ENCODE measurements around the gene CPS1. TPM values are rescaled to one million over a fixed set of nuclear protein-coding genes. Genes with fewer than 3 reads are reported as not detected.

Gene CPS1
- total and polyA plus RNA-seq, 2 of the 8 experiments (the other 6 are each of a cell fraction or from before 2014, with no cell fraction given), result 7.9 to 15.7 TPM

DNA sequence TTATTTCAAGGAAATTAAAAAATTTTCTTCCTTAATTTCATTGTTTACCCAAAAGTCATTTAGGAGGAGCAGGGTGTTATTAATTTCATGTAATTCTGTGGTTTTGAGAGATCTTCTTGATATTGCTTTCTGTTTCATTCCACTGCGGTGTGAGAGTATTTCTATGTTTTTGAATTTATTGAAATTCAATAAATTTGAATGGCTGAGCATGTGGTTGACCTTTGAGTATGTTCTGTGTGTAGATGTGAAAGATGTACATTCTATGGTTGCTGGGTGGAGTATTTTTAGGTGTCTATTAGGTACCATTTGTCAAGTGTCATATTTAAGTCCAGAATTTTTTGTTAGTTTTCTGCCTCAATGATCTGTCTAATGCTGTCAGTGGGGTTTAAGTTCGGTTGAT, 40.5 kb upstream of the CPS1 start:
- Histone ChIP-seq H3K4me2 (ENCODE audit: insufficient read depth in 1 of 2, low read depth in 2 of 2, low read length in 2 of 2) (no peak overlapping the region), H3K14ac (ENCODE audit: insufficient read length) (no peak overlapping the region), H3K27ac (ENCODE audit: low read depth, low read length) (no peak overlapping the region), H3K9me3 (ENCODE audit: insufficient read depth in 2 of 2, low read depth in 1 of 2, low read length in 1 of 2) (no peaks in the 10 kb centered on the region), H3K79me2 (ENCODE audit: control insufficient read depth in 1 of 2, insufficient read depth in 2 of 2, low read length in 2 of 2) (no peaks in the 10 kb centered on the region), H3K23ac (ENCODE audit: insufficient read length) (no peak overlapping the region), H2AFZ (ENCODE audit: low read length) (no peak overlapping the region), H3K4me3 (ENCODE audit: extremely low read depth in 1 of 4, insufficient read depth in 2 of 4, low read depth in 3 of 4, low read length in 4 of 4) (no peak overlapping the region), H4K5ac (ENCODE audit: insufficient read length, low read depth, low read length) (no peak overlapping the region), H3K36me3 (ENCODE audit: control insufficient read depth in 2 of 4, insufficient read depth in 4 of 4, low read length in 3 of 4) (no peaks in the 10 kb centered on the region), H3K79me1 (ENCODE audit: low read depth, low read length) (no peaks in the 10 kb centered on the region), H2BK5ac (ENCODE audit: low read depth, low read length) (no peak overlapping the region), H4K91ac (replicated peaks; ENCODE audit: insufficient read length, low read length) (no peak overlapping the region), H4K8ac (ENCODE audit: extremely low read depth, insufficient read depth, low read length) (no peak overlapping the region), H3K4me1 (replicated peaks in 1 of 4; ENCODE audit: control insufficient read depth in 3 of 4, insufficient read depth in 4 of 4, low read length in 3 of 4) (no peaks in the 10 kb centered on the region), H3K56ac (replicated peaks; ENCODE audit: insufficient read length, low read depth, low read length) (no peak overlapping the region), H2BK20ac (ENCODE audit: low read length) (no peak overlapping the region), H2BK12ac (ENCODE audit: low read depth, low read length) (no peak overlapping the region), H2AK5ac (ENCODE audit: low read depth, low read length) (no peak overlapping the region), H3K9ac (replicated peaks in 1 of 4; ENCODE audit: extremely low read depth in 1 of 4, low read depth in 3 of 4, low read length in 3 of 4) (no peak overlapping the region), H3K4ac (replicated peaks; ENCODE audit: insufficient read length, low read depth, low read length) (no peak overlapping the region), H4K20me1 (replicated peaks in 1 of 2; ENCODE audit: control insufficient read depth in 1 of 2, insufficient read depth in 2 of 2, low read length in 2 of 2) (no peaks in the 10 kb centered on the region), H3K27me3 (replicated peaks in 1 of 4; ENCODE audit: control insufficient read depth in 3 of 4, extremely low read depth in 1 of 4, insufficient read depth in 3 of 4, low read length in 3 of 4) (no peaks in the 10 kb centered on the region), H3K23me2 (ENCODE audit: low read depth, low read length) (no peaks in the 10 kb centered on the region), H3K18ac (ENCODE audit: extremely low read depth, low read length) (no peak overlapping the region), H2BK15ac (ENCODE audit: low read length) (no peak overlapping the region), H2BK120ac (replicated peaks; ENCODE audit: low read depth, low read length) (no peak overlapping the region)
- ChIA-PET POLR2A (ENCODE audit: partially characterized antibody) (no interaction called here), CTCF (ENCODE audit: partially characterized antibody) (interaction anchor here (2.5 kb wide), 1 partner anchor 12 kb away, joined by 16 read pairs; no protein-coding TSS in a partner anchor)
- 68% methylated on average over 2 of the region's 2 CpGs; no CpG with 5 or more reads in 1 of the 2 experiments for WGBS, 2 experiments (ENCODE audit: extremely low coverage in 1 of 2, insufficient coverage in 1 of 2, insufficient read length in 1 of 2, insufficient replicate concordance in 2 of 2, low coverage in 1 of 2, low lambda C conversion rate in 2 of 2, missing lambda C conversion rate in 1 of 2)
- TF ChIP-seq POLR2A (IDR thresholded peaks at IDR 0.05; ENCODE audit: control extremely low read depth in 1 of 2, low read depth in 2 of 2, low read length in 2 of 2) (no peak), BRCA1 (IDR thresholded peaks at IDR 0.05; ENCODE audit: low read depth, low read length) (no peak), EZH2 (IDR thresholded peaks at IDR 0.05; ENCODE audit: low read depth, low read length, severe bottlenecking) (no peak), MAFK (IDR thresholded peaks at IDR 0.05; ENCODE audit: low read depth, low read length) (no peak), CEBPB (IDR thresholded peaks at IDR 0.05; ENCODE audit: low read depth, low read length) (no peak), TAF1 (IDR thresholded peaks at IDR 0.05; ENCODE audit: low read depth, low read length) (no peak), RFX5 (IDR thresholded peaks at IDR 0.05; ENCODE audit: borderline replicate concordance, low read depth, low read length) (no peak), ASH2L (IDR thresholded peaks at IDR 0.05; ENCODE audit: low read length) (no peak), NANOG (IDR thresholded peaks at IDR 0.05; ENCODE audit: insufficient read depth, low read depth, low read length, poor library complexity, severe bottlenecking) (no peak), HDAC6 (IDR thresholded peaks at IDR 0.05; ENCODE audit: low read depth, low read length) (no peak)
- DNase-seq (ENCODE audit: low read depth in 1 of 2, low spot score in 2 of 2) (no peak), FAIRE-seq (no peak)
